Endodermal cell (in vitro differentiated cells): ENCODE results near the gene POLR1C. TPM values are rescaled to one million over a fixed set of nuclear protein-coding genes. Genes with fewer than 3 reads are reported as not detected.

Experiments used
- DNase-seq: peaks from one replicate; pipeline ENCODE4 v3.0.0-alpha.2; 2017
- H3K27ac ChIP-seq: 2 replicates; pipeline ENCODE4 v1.5.1; 2013; ENCODE audit warnings: mild to moderate bottlenecking, low read depth, low read length, moderate library complexity
- H3K27me3 ChIP-seq: 2 replicates; pipeline ENCODE4 v1.6.1; 2013; ENCODE audit warnings: mild to moderate bottlenecking, low read length, moderate library complexity; ENCODE audit not compliant: insufficient read depth, control insufficient read depth, poor library complexity, severe bottlenecking
- H3K36me3 ChIP-seq: 2 replicates; pipeline ENCODE4 v1.7.0; 2013; ENCODE audit warnings: mild to moderate bottlenecking, low read length, moderate library complexity; ENCODE audit not compliant: control insufficient read depth, insufficient read depth
- H3K4me1 ChIP-seq: one replicate; pipeline ENCODE4 v1.7.0; 2013; ENCODE audit warnings: low read length; ENCODE audit not compliant: control insufficient read depth, insufficient read depth
- H3K4me3 ChIP-seq: 2 replicates; pipeline ENCODE4 v1.5.1; 2013; ENCODE audit warnings: mild to moderate bottlenecking, low read length, moderate library complexity
- H3K9ac ChIP-seq: 2 replicates; pipeline ENCODE4 v1.6.1; 2013; ENCODE audit warnings: mild to moderate bottlenecking, low read length, moderate library complexity; ENCODE audit not compliant: poor library complexity, severe bottlenecking; ENCODE audit errors: extremely low read depth
- H3K9me3 ChIP-seq: 2 replicates; pipeline ENCODE4 v1.6.1; 2013; ENCODE audit warnings: mild to moderate bottlenecking, low read length, moderate library complexity; ENCODE audit not compliant: control insufficient read depth
- H3K27ac Mint-ChIP-seq: 2 replicates; pipeline ENCODE4 v1.8.0; 2020; ENCODE audit warnings: mixed read lengths
- H3K27me3 Mint-ChIP-seq: 2 replicates; pipeline ENCODE4 v1.8.0; 2021; ENCODE audit warnings: mild to moderate bottlenecking, mixed read lengths; ENCODE audit not compliant: insufficient read depth
- H3K36me3 Mint-ChIP-seq: 2 replicates; pipeline ENCODE4 v1.8.0; 2020; ENCODE audit warnings: low read depth, mixed read lengths
- H3K4me1 Mint-ChIP-seq: 2 replicates; pipeline ENCODE4 v1.8.0; 2020; ENCODE audit warnings: mixed read lengths
- H3K4me3 Mint-ChIP-seq: 2 replicates; pipeline ENCODE4 v1.8.0; 2020; ENCODE audit warnings: mild to moderate bottlenecking, moderate library complexity, mixed read lengths
- H3K9me3 Mint-ChIP-seq: 2 replicates; pipeline ENCODE4 v1.8.0; 2020; ENCODE audit warnings: mild to moderate bottlenecking, mixed read lengths
- CTCF ChIP-seq: fragments of 200-600 bp; sonication (generic); conservative IDR thresholded peaks from 2 replicates; pipeline ENCODE4 v1.5.0; 2021; ENCODE audit warnings: antibody characterized with exemption, mild to moderate bottlenecking
- WGBS, 2 experiments: methylation state at CpG; one replicate each; pipeline versions ENCODE4 v1.1.5 to v1.1.7; 2013; ENCODE audit warnings: missing lambda C conversion rate in 2 of 2, mixed read lengths in 1 of 2; ENCODE audit not compliant: insufficient coverage in 1 of 2, insufficient read length in 1 of 2; 5-methylcytosine and 5-hydroxymethylcytosine counted together
- total RNA-seq, 2 donors: library from RNA; stranded (reverse); fragmentation: NEBNext Ultra II Directional in 1 of 2; extraction: Animal tissue kit (Norgen Biotek cat#: 25700) in 1 of 2; gene quantifications; 2 replicates in 1 of 2; 3 replicates in 1 of 2; pipeline ENCODE4 v1.2.1, GENCODE V29; 2021

The POLR1C gene
- total RNA-seq, 2 donors from 2014 or later = 37.6 to 44.2 TPM

- H3K9me3 ChIP-seq = no peaks in the 10 kb centered on the region
- H3K36me3 Mint-ChIP-seq = peaks cover 17% of the 10 kb centered on the region
- no peak for TF ChIP-seq CTCF
- no peaks in the 10 kb centered on the region for H3K4me1 ChIP-seq
- no peak overlapping the region for H3K4me3 Mint-ChIP-seq
- peaks cover 17% of the 10 kb centered on the region for H3K4me1 Mint-ChIP-seq
- no peak overlapping the region for H3K27ac ChIP-seq
- H3K9me3 Mint-ChIP-seq = no peaks in the 10 kb centered on the region
- H3K4me3 ChIP-seq = no peak overlapping the region
- H3K9ac ChIP-seq = no peak overlapping the region
- H3K27me3 Mint-ChIP-seq = no peaks in the 10 kb centered on the region
- 95 to 100% methylated on average over 3 to 6 of the region's 6 CpGs for WGBS, 2 experiments
- no peaks in the 10 kb centered on the region for H3K27me3 ChIP-seq
- H3K36me3 ChIP-seq = peaks cover 21% of the 10 kb centered on the region
- no peak overlapping the region for H3K27ac Mint-ChIP-seq
- DNase-seq = no peak
Observed at GRCh38 chr6:43494321-43494720, 22.6 kb upstream of the POLR1C start.

- no peak for TF ChIP-seq CTCF
- DNase-seq = no peak
- Mint-ChIP-seq H3K36me3 (peaks cover 22% of the 10 kb centered on the region), H3K27me3 (no peaks in the 10 kb centered on the region), H3K4me3 (no peak overlapping the region), H3K9me3 (no peaks in the 10 kb centered on the region), H3K4me1 (peaks cover 17% of the 10 kb centered on the region), H3K27ac (no peak overlapping the region)
- no peak overlapping the region for H3K27ac ChIP-seq
- H3K4me1 ChIP-seq = no peaks in the 10 kb centered on the region
- peaks cover 25% of the 10 kb centered on the region for H3K36me3 ChIP-seq
- no peaks in the 10 kb centered on the region for H3K9me3 ChIP-seq
- no peaks in the 10 kb centered on the region for H3K27me3 ChIP-seq
- 93 to 96% methylated on average over 3 to 4 of the region's 4 CpGs for WGBS, 2 experiments
- H3K9ac ChIP-seq = no peak overlapping the region
- no peak overlapping the region for H3K4me3 ChIP-seq
Observed at GRCh38 chr6:43494766-43495165, 22.1 kb upstream of the POLR1C start.

- Mint-ChIP-seq H3K27me3 (no peaks in the 10 kb centered on the region), H3K9me3 (no peaks in the 10 kb centered on the region), H3K4me1 (peaks cover 17% of the 10 kb centered on the region), H3K4me3 (no peak overlapping the region), H3K36me3 (peaks cover 24% of the 10 kb centered on the region), H3K27ac (peak overlapping the region; percentile 78)
- Histone ChIP-seq H3K4me3 (no peak overlapping the region), H3K9ac (no peak overlapping the region), H3K9me3 (no peaks in the 10 kb centered on the region), H3K36me3 (peaks cover 32% of the 10 kb centered on the region), H3K27ac (no peak overlapping the region), H3K27me3 (no peaks in the 10 kb centered on the region), H3K4me1 (no peaks in the 10 kb centered on the region)
- TF ChIP-seq CTCF = peak; percentile 44
- DNase-seq = peak; percentile 51
- 95% methylated on average over 4 of the region's 4 CpGs; no CpG with 5 or more reads in 1 of the 2 experiments for WGBS, 2 experiments
Observed at GRCh38 chr6:43495409-43495941, 21.4 kb upstream of the POLR1C start.
